Smooth muscle cell of trachea (primary cell): ENCODE measurements around the gene TSPEAR. TPM values are rescaled to one million over a fixed set of nuclear protein-coding genes. Genes with fewer than 3 reads are reported as not detected.

Source experiments
- total RNA-seq: library from RNA; depleted of rRNA; stranded (reverse); fragments of >200 nt; gene quantifications from 2 replicates; pipeline ENCODE4 v1.2.1, GENCODE V29; 2014

The TSPEAR gene
- total RNA-seq, 1 donor from 2014 or later = not detected

GRCh38 chr21:44573630-44574456 is 137.5 kb downstream of the TSPEAR start, which contains the start of gene KRTAP10-4:
Gene KRTAP10-4, plus strand, starts transcription at chr21:44573729. Its CDS starts 30 bp downstream, at chr21:44573759.

DNA sequence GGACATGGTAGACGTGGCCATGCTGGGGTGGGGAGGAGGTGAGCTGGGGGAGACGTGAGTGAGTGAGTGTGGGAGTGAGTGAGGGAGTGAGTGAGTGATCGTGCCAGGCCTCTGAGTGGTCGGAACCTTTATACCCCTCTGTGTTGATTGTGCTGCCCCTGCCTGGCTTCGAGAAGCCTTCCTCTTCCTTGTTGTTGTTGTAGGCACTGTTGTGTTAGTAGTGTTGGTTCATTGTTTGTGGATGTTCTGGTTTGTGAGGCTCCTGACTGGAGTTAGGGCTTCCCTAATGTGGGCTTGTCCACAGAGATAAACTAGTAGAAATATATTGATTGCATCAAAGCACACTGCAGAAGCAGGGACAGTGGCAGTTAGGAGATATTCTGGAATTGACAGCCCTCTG is 152.7 kb downstream of the TSPEAR start, which contains the start of gene KRTAP10-3:
KRTAP10-3 (minus strand) TSS at position 101 of the 400 bp plus-strand sequence; CDS start at position 21, 80 bp downstream.

GRCh38 chr21:44551340-44551961 is 159.9 kb downstream of the TSPEAR start, which contains the start of gene KRTAP10-2:
Gene KRTAP10-2, minus strand, starts transcription at chr21:44551505. Its CDS starts 47 bp downstream, at chr21:44551458.

GRCh38 chr21:44539991-44540666 is 171.2 kb downstream of the TSPEAR start, which contains the start of gene KRTAP10-1:
Gene KRTAP10-1, minus strand, starts transcription at chr21:44540195. Its CDS starts 45 bp downstream, at chr21:44540150.

GRCh38 chr21:44454747-44455523 is 256.4 kb downstream of the TSPEAR start, which contains the start of gene LRRC3:
Gene LRRC3, plus strand, starts transcription at chr21:44455510. Its CDS starts 1,135 bp downstream, at chr21:44456645.

Other genes with a start within 250 kb of the TSPEAR start
- not detected in 2 replicates for gene KRTAP10-1, start 171.4 kb downstream of the TSPEAR start, total RNA-seq
- not detected in 2 replicates for gene KRTAP10-2, start 160.1 kb downstream of the TSPEAR start, total RNA-seq
- not detected in 2 replicates for gene KRTAP10-3, start 152.8 kb downstream of the TSPEAR start, total RNA-seq
- gene KRTAP10-4, start 137.8 kb downstream of the TSPEAR start, total RNA-seq = not detected in 2 replicates
- gene KRTAP10-5, start 131.0 kb downstream of the TSPEAR start, total RNA-seq = not detected in 2 replicates
- gene KRTAP10-6, start 119.1 kb downstream of the TSPEAR start, total RNA-seq = not detected in 2 replicates
- not detected in 2 replicates for gene KRTAP10-7, start 111.0 kb downstream of the TSPEAR start, total RNA-seq
- not detected in 2 replicates for gene KRTAP10-8, start 99.5 kb downstream of the TSPEAR start, total RNA-seq
- gene KRTAP10-9, start 84.5 kb downstream of the TSPEAR start, total RNA-seq = not detected in 2 replicates
- gene KRTAP10-10, start 74.2 kb downstream of the TSPEAR start, total RNA-seq = not detected in 2 replicates
- not detected in 2 replicates for gene KRTAP10-11, start 65.2 kb downstream of the TSPEAR start, total RNA-seq
- not detected in 2 replicates for gene KRTAP12-4, start 56.9 kb downstream of the TSPEAR start, total RNA-seq
- not detected in 2 replicates for gene KRTAP12-3, start 53.6 kb downstream of the TSPEAR start, total RNA-seq
- not detected in 2 replicates for gene KRTAP12-2, start 44.6 kb downstream of the TSPEAR start, total RNA-seq
- gene KRTAP12-1, start 29.4 kb downstream of the TSPEAR start, total RNA-seq = not detected in 2 replicates
- not detected in 2 replicates for gene KRTAP10-12, start 14.4 kb downstream of the TSPEAR start, total RNA-seq
- 58.6 and 98.6 TPM in 2 replicates for gene UBE2G2, start 90.2 kb upstream of the TSPEAR start, total RNA-seq
- gene SUMO3, start 106.5 kb upstream of the TSPEAR start, total RNA-seq = 92.6 and 145 TPM in 2 replicates
- 253 and 305 TPM in 2 replicates for gene PTTG1IP, start 162.1 kb upstream of the TSPEAR start, total RNA-seq
- gene ITGB2, start 209.3 kb upstream of the TSPEAR start, total RNA-seq = not detected in 2 replicates
- 12.6 and 13.4 TPM in 2 replicates for gene SLX9, start 228.5 kb upstream of the TSPEAR start, total RNA-seq